ENCODE data around the gene SLC39A3.
"Not testable (repeated sequence)": the region's sequence is repeated elsewhere in the genome, so short reads cannot be mapped to it uniquely, and the experiment has no call there.

Gene SLC39A3

GRCh38 chr19:2723747-2724146 is 16.1 kb downstream of the SLC39A3 start:
- DNase-seq (ENCODE audit: low read depth in 2 of 2, low spot score in 1 of 2), result no peak

GRCh38 chr19:2723345-2723715 is 16.5 kb downstream of the SLC39A3 start:
- DNase-seq (ENCODE audit: low read depth in 2 of 2, low spot score in 1 of 2), result no peak

GRCh38 chr19:2722541-2723344 is 17.1 kb downstream of the SLC39A3 start:
- DNase-seq (ENCODE audit: low read depth in 2 of 2, low spot score in 1 of 2), result no peak

- no peak for DNase-seq (ENCODE audit: low read depth in 2 of 2, low spot score in 1 of 2)
These were observed 18.0 kb downstream of the SLC39A3 start for GRCh38 chr19:2721570-2722540.

GRCh38 chr19:2720777-2721569 is 18.8 kb downstream of the SLC39A3 start, which contains the start of gene DIRAS1:
TSS of gene DIRAS1 (minus strand) at chr19:2721372. CDS start at chr19:2717806, 3,566 bp downstream.
- DNase-seq (ENCODE audit: low read depth in 2 of 2, low spot score in 1 of 2), result no peak

GRCh38 chr19:2719920-2720776 is 19.7 kb downstream of the SLC39A3 start:
- no peak for DNase-seq (ENCODE audit: low read depth in 2 of 2, low spot score in 1 of 2)

GRCh38 chr19:2719232-2719735 is 20.5 kb downstream of the SLC39A3 start:
- no peak for DNase-seq (ENCODE audit: low read depth in 2 of 2, low spot score in 1 of 2)

- no peak for DNase-seq (ENCODE audit: low read depth in 2 of 2, low spot score in 1 of 2)
These were observed 21.9 kb downstream of the SLC39A3 start for GRCh38 chr19:2717638-2718541.

- DNase-seq (ENCODE audit: low read depth in 2 of 2, low spot score in 1 of 2), result no peak
These were observed 22.8 kb downstream of the SLC39A3 start for GRCh38 chr19:2716722-2717637.

- no peak for DNase-seq (ENCODE audit: low read depth in 2 of 2, low spot score in 1 of 2)
These were observed 23.6 kb downstream of the SLC39A3 start for GRCh38 chr19:2716275-2716650.

GRCh38 chr19:2715470-2716274 is 24.1 kb downstream of the SLC39A3 start:
- no peak for DNase-seq (ENCODE audit: low read depth in 2 of 2, low spot score in 1 of 2)

- no peak for DNase-seq (ENCODE audit: low read depth in 2 of 2, low spot score in 1 of 2)
These were observed 25.1 kb downstream of the SLC39A3 start for GRCh38 chr19:2714531-2715269.

GRCh38 chr19:2714102-2714501 is 25.7 kb downstream of the SLC39A3 start:
- not testable (repeated sequence) for DNase-seq (ENCODE audit: low read depth in 2 of 2, low spot score in 1 of 2)

- not testable (repeated sequence) for DNase-seq (ENCODE audit: low read depth in 2 of 2, low spot score in 1 of 2)
These were observed 26.6 kb downstream of the SLC39A3 start for GRCh38 chr19:2713170-2713569.

- no peak for DNase-seq (ENCODE audit: low read depth in 2 of 2, low spot score in 1 of 2)
These were observed 28.0 kb downstream of the SLC39A3 start for GRCh38 chr19:2711875-2712205.

GRCh38 chr19:2711172-2711874 is 28.5 kb downstream of the SLC39A3 start:
- no peak for DNase-seq (ENCODE audit: low read depth in 2 of 2, low spot score in 1 of 2)

All from stimulated activated CD8-positive, alpha-beta memory T cell treated with anti-CD3 and anti-CD28 coated beads, Interleukin-4, amount 100 ng/mL, for 4 hours (primary cell).